Endodermal cell (in vitro differentiated cells): ENCODE results near the gene QSOX1. TPM values are rescaled to one million over a fixed set of nuclear protein-coding genes. Genes with fewer than 3 reads are reported as not detected.
A peak's percentile ranks its signal among the peaks of the same experiment; 100 is the strongest.

ENCODE experiments used
- DNase-seq: peaks from one replicate; pipeline ENCODE4 v3.0.0-alpha.2; 2017
- H3K27ac ChIP-seq: 2 replicates; pipeline ENCODE4 v1.5.1; 2013; ENCODE audit warnings: mild to moderate bottlenecking, low read depth, low read length, moderate library complexity
- H3K27me3 ChIP-seq: 2 replicates; pipeline ENCODE4 v1.6.1; 2013; ENCODE audit warnings: mild to moderate bottlenecking, low read length, moderate library complexity; ENCODE audit not compliant: insufficient read depth, control insufficient read depth, poor library complexity, severe bottlenecking
- H3K36me3 ChIP-seq: 2 replicates; pipeline ENCODE4 v1.7.0; 2013; ENCODE audit warnings: mild to moderate bottlenecking, low read length, moderate library complexity; ENCODE audit not compliant: control insufficient read depth, insufficient read depth
- H3K4me1 ChIP-seq: one replicate; pipeline ENCODE4 v1.7.0; 2013; ENCODE audit warnings: low read length; ENCODE audit not compliant: control insufficient read depth, insufficient read depth
- H3K4me3 ChIP-seq: 2 replicates; pipeline ENCODE4 v1.5.1; 2013; ENCODE audit warnings: mild to moderate bottlenecking, low read length, moderate library complexity
- H3K9ac ChIP-seq: 2 replicates; pipeline ENCODE4 v1.6.1; 2013; ENCODE audit warnings: mild to moderate bottlenecking, low read length, moderate library complexity; ENCODE audit not compliant: poor library complexity, severe bottlenecking; ENCODE audit errors: extremely low read depth
- H3K9me3 ChIP-seq: 2 replicates; pipeline ENCODE4 v1.6.1; 2013; ENCODE audit warnings: mild to moderate bottlenecking, low read length, moderate library complexity; ENCODE audit not compliant: control insufficient read depth
- H3K27ac Mint-ChIP-seq: 2 replicates; pipeline ENCODE4 v1.8.0; 2020; ENCODE audit warnings: mixed read lengths
- H3K27me3 Mint-ChIP-seq: 2 replicates; pipeline ENCODE4 v1.8.0; 2021; ENCODE audit warnings: mild to moderate bottlenecking, mixed read lengths; ENCODE audit not compliant: insufficient read depth
- H3K36me3 Mint-ChIP-seq: 2 replicates; pipeline ENCODE4 v1.8.0; 2020; ENCODE audit warnings: low read depth, mixed read lengths
- H3K4me1 Mint-ChIP-seq: 2 replicates; pipeline ENCODE4 v1.8.0; 2020; ENCODE audit warnings: mixed read lengths
- H3K4me3 Mint-ChIP-seq: 2 replicates; pipeline ENCODE4 v1.8.0; 2020; ENCODE audit warnings: mild to moderate bottlenecking, moderate library complexity, mixed read lengths
- H3K9me3 Mint-ChIP-seq: 2 replicates; pipeline ENCODE4 v1.8.0; 2020; ENCODE audit warnings: mild to moderate bottlenecking, mixed read lengths
- WGBS, 2 experiments: methylation state at CpG; one replicate each; pipeline versions ENCODE4 v1.1.5 to v1.1.7; 2013; ENCODE audit warnings: missing lambda C conversion rate in 2 of 2, mixed read lengths in 1 of 2; ENCODE audit not compliant: insufficient coverage in 1 of 2, insufficient read length in 1 of 2; 5-methylcytosine and 5-hydroxymethylcytosine counted together
- total RNA-seq, 2 donors: library from RNA; stranded (reverse); fragmentation: NEBNext Ultra II Directional in 1 of 2; extraction: Animal tissue kit (Norgen Biotek cat#: 25700) in 1 of 2; gene quantifications; 2 replicates in 1 of 2; 3 replicates in 1 of 2; pipeline ENCODE4 v1.2.1, GENCODE V29; 2021
- TF ChIP-seq, protein P1 (sequence below): fragments of 200-600 bp; sonication (generic); conservative IDR thresholded peaks from 2 replicates; pipeline ENCODE4 v1.5.0; 2021; ENCODE audit warnings: antibody characterized with exemption, mild to moderate bottlenecking

QSOX1 gene
- total RNA-seq, 2 donors from 2014 or later, result 77.9 to 116 TPM

DNA sequence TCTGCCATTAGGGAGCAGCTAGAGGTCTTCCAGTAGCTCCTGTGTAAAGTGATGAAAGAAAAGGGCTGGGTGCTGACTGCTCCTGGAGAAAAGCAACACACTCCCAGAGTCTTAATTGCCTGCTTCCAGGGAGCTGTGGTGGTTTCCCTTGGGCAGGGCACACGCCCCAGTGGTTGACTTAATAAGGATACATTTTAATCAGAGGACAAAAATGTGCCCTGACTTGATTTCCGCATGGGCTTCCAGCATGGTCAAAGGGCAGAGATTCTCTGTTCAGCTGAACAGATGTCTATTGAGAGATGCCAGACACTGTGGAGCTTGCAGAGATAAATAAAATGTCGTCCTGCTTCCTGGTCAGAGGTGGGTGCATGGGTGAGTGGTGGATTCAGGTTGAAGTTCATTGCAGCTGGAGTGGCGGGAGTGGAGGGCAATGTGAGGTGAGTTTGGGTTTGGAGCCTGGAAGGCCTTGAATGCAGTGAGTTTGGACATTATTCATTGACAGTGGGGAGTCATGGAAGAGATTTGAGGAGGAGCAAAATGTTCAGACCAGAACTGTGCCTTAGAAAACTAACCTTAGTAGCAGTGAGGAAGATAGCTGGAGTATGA is 16.0 kb downstream of the QSOX1 start:
- Histone ChIP-seq H3K27me3 (no peaks in the 10 kb centered on the region), H3K4me3 (no peak overlapping the region), H3K9me3 (no peaks in the 10 kb centered on the region), H3K36me3 (peaks cover 14% of the 10 kb centered on the region), H3K4me1 (peaks cover 11% of the 10 kb centered on the region), H3K9ac (no peak overlapping the region), H3K27ac (no peak overlapping the region)
- TF ChIP-seq, protein P1, sequence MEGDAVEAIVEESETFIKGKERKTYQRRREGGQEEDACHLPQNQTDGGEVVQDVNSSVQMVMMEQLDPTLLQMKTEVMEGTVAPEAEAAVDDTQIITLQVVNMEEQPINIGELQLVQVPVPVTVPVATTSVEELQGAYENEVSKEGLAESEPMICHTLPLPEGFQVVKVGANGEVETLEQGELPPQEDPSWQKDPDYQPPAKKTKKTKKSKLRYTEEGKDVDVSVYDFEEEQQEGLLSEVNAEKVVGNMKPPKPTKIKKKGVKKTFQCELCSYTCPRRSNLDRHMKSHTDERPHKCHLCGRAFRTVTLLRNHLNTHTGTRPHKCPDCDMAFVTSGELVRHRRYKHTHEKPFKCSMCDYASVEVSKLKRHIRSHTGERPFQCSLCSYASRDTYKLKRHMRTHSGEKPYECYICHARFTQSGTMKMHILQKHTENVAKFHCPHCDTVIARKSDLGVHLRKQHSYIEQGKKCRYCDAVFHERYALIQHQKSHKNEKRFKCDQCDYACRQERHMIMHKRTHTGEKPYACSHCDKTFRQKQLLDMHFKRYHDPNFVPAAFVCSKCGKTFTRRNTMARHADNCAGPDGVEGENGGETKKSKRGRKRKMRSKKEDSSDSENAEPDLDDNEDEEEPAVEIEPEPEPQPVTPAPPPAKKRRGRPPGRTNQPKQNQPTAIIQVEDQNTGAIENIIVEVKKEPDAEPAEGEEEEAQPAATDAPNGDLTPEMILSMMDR, result no peak
- Mint-ChIP-seq H3K27me3 (no peaks in the 10 kb centered on the region), H3K9me3 (no peaks in the 10 kb centered on the region), H3K4me3 (no peak overlapping the region), H3K4me1 (peaks cover 10% of the 10 kb centered on the region), H3K36me3 (peaks cover 6% of the 10 kb centered on the region), H3K27ac (no peak overlapping the region)
- WGBS, 2 experiments, result 64 to 71% methylated on average over 4 of the region's 4 CpGs
- DNase-seq, result no peak

DNA sequence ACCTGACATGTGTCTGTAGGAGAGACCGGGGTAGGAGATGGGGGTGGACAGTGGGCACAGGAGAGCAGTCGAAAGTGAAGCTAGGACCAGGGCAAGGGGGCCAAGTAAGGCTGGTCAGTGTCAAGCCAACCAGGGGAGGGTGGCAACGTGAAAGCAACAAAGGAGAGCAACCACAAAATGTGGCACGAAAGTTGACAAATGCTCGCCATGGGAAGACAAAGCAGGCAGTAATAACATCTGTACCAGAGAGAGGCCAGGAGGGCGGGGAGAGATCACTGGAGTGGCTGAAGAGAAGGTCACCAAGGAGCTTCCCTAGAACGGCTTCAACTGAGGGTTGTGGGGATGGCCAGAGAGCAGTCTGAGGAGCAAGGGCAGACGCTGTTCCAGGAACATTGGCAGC is 17.0 kb downstream of the QSOX1 start:
- H3K4me1 Mint-ChIP-seq, result peaks cover 10% of the 10 kb centered on the region
- H3K27ac Mint-ChIP-seq, result peak overlapping the region; percentile 33
- Histone ChIP-seq H3K27ac (no peak overlapping the region), H3K4me3 (no peak overlapping the region), H3K36me3 (peaks cover 14% of the 10 kb centered on the region), H3K9me3 (no peaks in the 10 kb centered on the region), H3K27me3 (no peaks in the 10 kb centered on the region), H3K9ac (no peak overlapping the region), H3K4me1 (peaks cover 11% of the 10 kb centered on the region)
- 95 to 98% methylated on average over 8 of the region's 8 CpGs for WGBS, 2 experiments
- H3K4me3 Mint-ChIP-seq, result no peak overlapping the region
- no peaks in the 10 kb centered on the region for H3K27me3 Mint-ChIP-seq
- TF ChIP-seq, protein P1, result no peak
- DNase-seq, result no peak
- no peaks in the 10 kb centered on the region for H3K9me3 Mint-ChIP-seq
- peaks cover 6% of the 10 kb centered on the region for H3K36me3 Mint-ChIP-seq

DNA sequence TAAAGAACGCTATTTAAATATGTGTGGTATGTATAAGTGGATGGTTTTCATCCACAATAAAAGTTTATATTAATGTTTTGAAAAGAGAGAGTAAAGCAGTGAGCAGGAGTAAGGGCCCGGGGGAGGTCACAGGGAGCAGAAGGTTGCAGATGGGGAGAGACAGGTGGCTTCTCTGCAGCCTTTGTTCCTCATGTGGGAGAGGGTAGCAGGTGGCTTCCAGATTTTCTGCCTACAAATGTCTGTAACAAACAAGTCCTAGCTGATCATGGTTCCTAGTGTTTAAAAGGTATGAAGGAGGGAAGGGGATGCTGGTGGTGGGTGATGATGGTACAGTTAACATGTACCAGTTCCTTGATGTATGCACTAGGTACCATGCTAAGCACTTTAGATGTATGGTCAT is 18.8 kb downstream of the QSOX1 start:
- Histone ChIP-seq H3K4me1 (no peaks in the 10 kb centered on the region), H3K9ac (no peak overlapping the region), H3K27me3 (no peaks in the 10 kb centered on the region), H3K36me3 (peaks cover under 1% of the 10 kb centered on the region), H3K27ac (no peak overlapping the region), H3K9me3 (no peaks in the 10 kb centered on the region), H3K4me3 (no peak overlapping the region)
- TF ChIP-seq, protein P1, result no peak
- Mint-ChIP-seq H3K9me3 (no peaks in the 10 kb centered on the region), H3K27ac (no peak overlapping the region), H3K4me3 (no peak overlapping the region), H3K4me1 (peaks cover 6% of the 10 kb centered on the region), H3K36me3 (peaks cover 6% of the 10 kb centered on the region), H3K27me3 (no peaks in the 10 kb centered on the region)
- 87% methylated on average over 2 of the region's 2 CpGs; no CpG with 5 or more reads in 1 of the 2 experiments for whole genome bisulfite sequencing, 2 experiments
- no peak for DNase-seq
